Vagina (tissue), 2 donors: ENCODE measurements around the gene GABBR2. TPM values are rescaled to one million over a fixed set of nuclear protein-coding genes. Genes with fewer than 3 reads are reported as not detected.

Experiments
- DNase-seq, 2 donors: peaks; one replicate each; pipeline ENCODE4 v3.0.0-alpha.2; 2017; ENCODE audit errors: extremely low spot score in 2 of 2
- H3K27ac ChIP-seq: fragments of 200-600 bp; sonication (generic); one replicate; pipeline ENCODE4 v1.5.1; 2019
- H3K27me3 ChIP-seq: fragments of 200-600 bp; sonication (generic); one replicate; pipeline ENCODE4 v1.5.1; 2019
- H3K36me3 ChIP-seq, 2 donors: fragments of 200-600 bp; sonication (generic); one replicate each; pipeline ENCODE4 v1.5.1; 2017 to 2019
- H3K4me1 ChIP-seq: fragments of 200-600 bp; sonication (generic); one replicate; pipeline ENCODE4 v1.5.1; 2019
- H3K4me3 ChIP-seq, 2 donors: fragments of 200-600 bp; sonication (generic); 1 replicate in 1 of 2; 2 replicates in 1 of 2; pipeline ENCODE4 v1.5.1; 2016 to 2019
- H3K9me3 ChIP-seq: fragments of 200-600 bp; sonication (generic); one replicate; pipeline ENCODE4 v1.5.1; 2019
- POLR2A ChIP-seq, 2 donors: fragments of 450-650 bp; IDR thresholded peaks; one replicate each; pipeline ENCODE4 v1.6.1; 2017; ENCODE audit warnings: antibody characterized with exemption in 2 of 2, mild to moderate bottlenecking in 2 of 2, moderate library complexity in 2 of 2
- POLR2AphosphoS5 ChIP-seq, 2 donors: sonication (generic); formaldehyde crosslinking; IDR thresholded peaks; one replicate each; pipeline ENCODE4 v1.9.0; 2017; ENCODE audit warnings: antibody characterized with exemption in 2 of 2, mild to moderate bottlenecking in 2 of 2, low read depth in 1 of 2; ENCODE audit not compliant: insufficient read depth in 1 of 2
- intact Hi-C: fragments of 100-400 bp; cut with DNase I; formaldehyde crosslinking; loops from one replicate; pipeline ENCODE4 v1.15.1; 2023
- total RNA-seq: library from RNA; depleted of rRNA; stranded (reverse); fragments of >200 nt; gene quantifications from one replicate; pipeline ENCODE4 v1.2.3, GENCODE V29; 2016
- TF ChIP-seq, protein P1 (sequence below), 3 experiments: fragments of 450-650 bp in 2 of 3; fragments of 200-600 bp in 1 of 3; sonication (generic) in 1 of 3; IDR thresholded peaks; one replicate each; pipeline ENCODE4 v1.5.1; 2017 to 2019; ENCODE audit warnings: antibody characterized with exemption in 3 of 3, mild to moderate bottlenecking in 2 of 3, moderate library complexity in 2 of 3

GABBR2 gene
- total RNA-seq, 1 donor from 2014 or later: not detected

- Histone ChIP-seq H3K9me3 (no peaks in the 10 kb centered on the region), H3K27me3 (no peaks in the 10 kb centered on the region), H3K4me1 (no peaks in the 10 kb centered on the region), H3K27ac (no peak overlapping the region), H3K4me3 (no peak overlapping the region), H3K36me3 (no peaks in the 10 kb centered on the region)
- no peak for DNase-seq
- TF ChIP-seq, protein P1, sequence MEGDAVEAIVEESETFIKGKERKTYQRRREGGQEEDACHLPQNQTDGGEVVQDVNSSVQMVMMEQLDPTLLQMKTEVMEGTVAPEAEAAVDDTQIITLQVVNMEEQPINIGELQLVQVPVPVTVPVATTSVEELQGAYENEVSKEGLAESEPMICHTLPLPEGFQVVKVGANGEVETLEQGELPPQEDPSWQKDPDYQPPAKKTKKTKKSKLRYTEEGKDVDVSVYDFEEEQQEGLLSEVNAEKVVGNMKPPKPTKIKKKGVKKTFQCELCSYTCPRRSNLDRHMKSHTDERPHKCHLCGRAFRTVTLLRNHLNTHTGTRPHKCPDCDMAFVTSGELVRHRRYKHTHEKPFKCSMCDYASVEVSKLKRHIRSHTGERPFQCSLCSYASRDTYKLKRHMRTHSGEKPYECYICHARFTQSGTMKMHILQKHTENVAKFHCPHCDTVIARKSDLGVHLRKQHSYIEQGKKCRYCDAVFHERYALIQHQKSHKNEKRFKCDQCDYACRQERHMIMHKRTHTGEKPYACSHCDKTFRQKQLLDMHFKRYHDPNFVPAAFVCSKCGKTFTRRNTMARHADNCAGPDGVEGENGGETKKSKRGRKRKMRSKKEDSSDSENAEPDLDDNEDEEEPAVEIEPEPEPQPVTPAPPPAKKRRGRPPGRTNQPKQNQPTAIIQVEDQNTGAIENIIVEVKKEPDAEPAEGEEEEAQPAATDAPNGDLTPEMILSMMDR (IDR thresholded peaks at IDR 0.05): no peak
- TF ChIP-seq POLR2AphosphoS5 (IDR thresholded peaks at IDR 0.05; ENCODE audit: insufficient read depth in 1 of 2, low read depth in 1 of 2) (no peak), POLR2A (IDR thresholded peaks at IDR 0.05) (no peak)
- intact Hi-C loops: no loop called here
Measured at GRCh38 chr9:98264516-98264915, 444.2 kb downstream of the GABBR2 start.

GRCh38 chr9:98263482-98264357 lies 445.0 kb downstream of the GABBR2 start:
- TF ChIP-seq, protein P1 (IDR thresholded peaks at IDR 0.05): peak; percentile 69 to 83 (median 82)
- TF ChIP-seq POLR2AphosphoS5 (IDR thresholded peaks at IDR 0.05; ENCODE audit: insufficient read depth in 1 of 2, low read depth in 1 of 2) (peak in 1 of 2 donors; percentile 13), POLR2A (IDR thresholded peaks at IDR 0.05) (no peak)
- intact Hi-C loops: no loop called here
- DNase-seq: no peak

DNA sequence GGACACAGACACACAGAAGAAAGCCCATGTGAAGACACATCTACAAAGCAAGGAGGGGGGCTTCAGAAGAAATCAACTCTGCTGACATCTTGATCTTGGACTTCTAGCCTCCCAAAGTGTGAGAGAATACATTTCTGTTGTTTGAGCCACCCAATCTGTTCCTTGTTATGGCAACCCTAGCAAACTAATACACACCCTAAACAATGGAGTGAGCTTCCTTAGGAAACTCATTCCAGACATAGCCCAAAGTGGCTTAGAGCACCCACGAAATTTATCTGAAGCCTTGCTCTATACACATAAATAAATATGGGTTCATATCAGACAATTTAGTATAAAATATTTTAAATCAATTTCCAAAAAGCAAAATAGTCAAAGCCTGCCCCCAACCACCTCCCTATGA lies 445.7 kb downstream of the GABBR2 start:
- Histone ChIP-seq H3K4me3 (no peak overlapping the region), H3K27ac (no peak overlapping the region), H3K9me3 (no peaks in the 10 kb centered on the region), H3K4me1 (no peaks in the 10 kb centered on the region), H3K27me3 (no peaks in the 10 kb centered on the region), H3K36me3 (no peaks in the 10 kb centered on the region)
- intact Hi-C loops: no loop called here
- TF ChIP-seq POLR2AphosphoS5 (IDR thresholded peaks at IDR 0.05; ENCODE audit: insufficient read depth in 1 of 2, low read depth in 1 of 2) (no peak), POLR2A (IDR thresholded peaks at IDR 0.05) (no peak)
- TF ChIP-seq, protein P1 (IDR thresholded peaks at IDR 0.05): no peak
- no peak for DNase-seq

More at GRCh38 chr9:98263482-98264357, 445.0 kb downstream of the GABBR2 start:
- H3K4me3 ChIP-seq: no peak overlapping the region
- H3K9me3 ChIP-seq: no peaks in the 10 kb centered on the region
- no peak overlapping the region for H3K27ac ChIP-seq
- no peaks in the 10 kb centered on the region for H3K4me1 ChIP-seq
- no peaks in the 10 kb centered on the region for H3K27me3 ChIP-seq
- no peaks in the 10 kb centered on the region for H3K36me3 ChIP-seq

GRCh38 chr9:98262056-98262455 lies 446.7 kb downstream of the GABBR2 start:
- H3K36me3 ChIP-seq: no peaks in the 10 kb centered on the region
- H3K9me3 ChIP-seq: no peaks in the 10 kb centered on the region
- TF ChIP-seq POLR2AphosphoS5 (IDR thresholded peaks at IDR 0.05; ENCODE audit: insufficient read depth in 1 of 2, low read depth in 1 of 2) (no peak), POLR2A (IDR thresholded peaks at IDR 0.05) (no peak)
- TF ChIP-seq, protein P1 (IDR thresholded peaks at IDR 0.05): no peak
- H3K27me3 ChIP-seq: no peaks in the 10 kb centered on the region
- no peak overlapping the region for H3K27ac ChIP-seq
- no peak overlapping the region for H3K4me3 ChIP-seq
- DNase-seq: no peak
- peaks cover under 1% of the 10 kb centered on the region for H3K4me1 ChIP-seq
- intact Hi-C loops: no loop called here

DNA sequence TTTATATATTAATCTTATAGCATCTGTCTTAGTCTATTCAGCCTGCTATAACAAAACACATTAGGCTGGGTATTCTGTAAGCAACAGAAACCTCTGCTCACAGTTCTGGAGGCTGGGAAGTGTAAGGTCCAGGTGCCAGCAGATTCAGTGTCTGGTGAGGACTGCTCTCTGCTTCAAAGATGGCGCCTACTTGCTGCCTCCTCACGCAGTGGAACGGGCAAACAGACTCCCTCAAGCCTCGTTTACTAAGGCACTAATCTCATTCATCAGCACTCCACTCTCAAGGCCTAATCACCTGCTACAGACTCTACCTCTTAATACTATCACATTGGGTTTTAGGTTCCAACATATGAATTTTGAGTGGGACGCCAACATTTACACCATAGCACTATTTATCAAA lies 448.1 kb downstream of the GABBR2 start:
- TF ChIP-seq, protein P1 (IDR thresholded peaks at IDR 0.05): no peak
- TF ChIP-seq POLR2AphosphoS5 (IDR thresholded peaks at IDR 0.05; ENCODE audit: insufficient read depth in 1 of 2, low read depth in 1 of 2): no peak
- no peak for TF ChIP-seq POLR2A (IDR thresholded peaks at IDR 0.05)
- no peak overlapping the region for H3K4me3 ChIP-seq
- peaks cover 7% of the 10 kb centered on the region for H3K4me1 ChIP-seq
- no peaks in the 10 kb centered on the region for H3K27me3 ChIP-seq
- H3K27ac ChIP-seq: no peak overlapping the region
- intact Hi-C loops: no loop called here
- no peaks in the 10 kb centered on the region for H3K36me3 ChIP-seq
- no peaks in the 10 kb centered on the region for H3K9me3 ChIP-seq
- no peak for DNase-seq
